Measurements from ENCODE around the gene CDC42EP1. TPM values are rescaled to one million over a fixed set of nuclear protein-coding genes. Genes with fewer than 3 reads are reported as not detected.
"Not testable (repeated sequence)": the region's sequence is repeated elsewhere in the genome, so short reads cannot be mapped to it uniquely, and the experiment has no call there.

CDC42EP1 gene
- total RNA-seq, 1 donor from 2014 or later = 52.6 TPM

GRCh38 chr22:37607935-37608476, 47.7 kb downstream of the CDC42EP1 start:
- Mint-ChIP-seq H3K9me3 (ENCODE audit: low read depth) (no peaks in the 10 kb centered on the region), H3K27me3 (no peaks in the 10 kb centered on the region), H3K4me1 (ENCODE audit: low read depth) (peaks cover 20% of the 10 kb centered on the region), H3K4me3 (ENCODE audit: low read depth) (peak overlapping the region; percentile 92), H3K36me3 (ENCODE audit: insufficient read depth) (no peaks in the 10 kb centered on the region), H3K27ac (peak overlapping the region; percentile 98)
- no peak for DNase-seq (ENCODE audit: low spot score, unreplicated experiment)
- TF ChIP-seq CTCF (IDR thresholded peaks at IDR 0.05; ENCODE audit: unreplicated experiment) = no peak

- Mint-ChIP-seq H3K27me3 (no peaks in the 10 kb centered on the region), H3K9me3 (ENCODE audit: low read depth) (no peaks in the 10 kb centered on the region), H3K4me3 (ENCODE audit: low read depth) (peak within 1 kb of the TSS; percentile 92), H3K36me3 (ENCODE audit: insufficient read depth) (no peaks in the 10 kb centered on the region), H3K27ac (peak within 1 kb of the TSS; percentile 98), H3K4me1 (ENCODE audit: low read depth) (peaks cover 20% of the 10 kb centered on the region)
- peak; percentile 85 for DNase-seq (ENCODE audit: low spot score, unreplicated experiment)
- no peak for TF ChIP-seq CTCF (IDR thresholded peaks at IDR 0.05; ENCODE audit: unreplicated experiment)
Measured at GRCh38 chr22:37608477-37609239, 48.4 kb downstream of the CDC42EP1 start, which contains the start of gene GGA1. Gene GGA1, plus strand, starts transcription at chr22:37608834. Its CDS starts 27 bp downstream, at chr22:37608861.

- Mint-ChIP-seq H3K27me3 (no peaks in the 10 kb centered on the region), H3K4me1 (ENCODE audit: low read depth) (peaks cover 20% of the 10 kb centered on the region), H3K27ac (peak overlapping the region; percentile 93), H3K36me3 (ENCODE audit: insufficient read depth) (no peaks in the 10 kb centered on the region), H3K9me3 (ENCODE audit: low read depth) (no peaks in the 10 kb centered on the region), H3K4me3 (ENCODE audit: low read depth) (peak overlapping the region; percentile 92)
- DNase-seq (ENCODE audit: low spot score, unreplicated experiment) = no peak
- TF ChIP-seq CTCF (IDR thresholded peaks at IDR 0.05; ENCODE audit: unreplicated experiment) = no peak
Measured at GRCh38 chr22:37609240-37610152, 49.2 kb downstream of the CDC42EP1 start.

GRCh38 chr22:37610153-37610475, 49.8 kb downstream of the CDC42EP1 start:
- not testable (repeated sequence) for H3K27ac Mint-ChIP-seq; H3K27me3 Mint-ChIP-seq; H3K9me3 Mint-ChIP-seq (ENCODE audit: low read depth); DNase-seq (ENCODE audit: low spot score, unreplicated experiment); H3K36me3 Mint-ChIP-seq (ENCODE audit: insufficient read depth)
- Mint-ChIP-seq H3K4me3 (ENCODE audit: low read depth) (peak overlapping the region; percentile 92), H3K4me1 (ENCODE audit: low read depth) (peaks cover 20% of the 10 kb centered on the region)

- DNase-seq (ENCODE audit: low spot score, unreplicated experiment) = no peak
- peak overlapping the region; percentile 92 for H3K4me3 Mint-ChIP-seq (ENCODE audit: low read depth)
- peaks cover 3% of the 10 kb centered on the region for H3K36me3 Mint-ChIP-seq (ENCODE audit: insufficient read depth)
- TF ChIP-seq CTCF (IDR thresholded peaks at IDR 0.05; ENCODE audit: unreplicated experiment) = no peak
- H3K27ac Mint-ChIP-seq = no peak overlapping the region
- no peaks in the 10 kb centered on the region for H3K9me3 Mint-ChIP-seq (ENCODE audit: low read depth)
- H3K4me1 Mint-ChIP-seq (ENCODE audit: low read depth) = peaks cover 19% of the 10 kb centered on the region
- no peaks in the 10 kb centered on the region for H3K27me3 Mint-ChIP-seq
Measured at GRCh38 chr22:37610480-37611129, 50.3 kb downstream of the CDC42EP1 start.

Measured in progenitor cell of endocrine pancreas (in vitro differentiated cells).